Colon (tissue), 2 donors: ENCODE results near the gene BIN2.

ENCODE experiments used
- FAIRE-seq: peaks from 2 replicates; lab custom pipeline; 2012; peaks lifted over from hg19 to GRCh38; lab: Jason Lieb, UNC
- donor health status: control.
- donor health status: control.

BIN2 gene

DNA sequence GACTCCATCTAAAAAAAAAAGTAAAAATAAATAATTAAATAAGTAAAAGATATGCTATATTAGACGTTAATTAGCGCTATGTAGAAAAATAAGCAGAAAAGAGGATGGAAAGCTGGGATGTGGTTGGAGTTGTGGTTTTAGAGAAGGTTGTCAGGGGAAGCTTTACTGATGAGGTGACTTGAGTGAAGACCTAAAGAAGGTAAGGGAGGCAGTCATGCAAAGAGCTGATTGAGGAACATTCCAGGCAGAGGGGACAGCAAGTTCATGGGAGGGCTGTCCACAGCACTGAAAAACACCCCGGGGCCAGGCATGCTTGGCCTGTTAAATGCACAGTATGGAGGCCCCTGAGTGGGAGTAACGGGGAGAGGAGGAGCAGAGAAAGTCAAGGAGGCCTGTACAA lies 69.4 kb downstream of the BIN2 start:
- FAIRE-seq, result no peak

DNA sequence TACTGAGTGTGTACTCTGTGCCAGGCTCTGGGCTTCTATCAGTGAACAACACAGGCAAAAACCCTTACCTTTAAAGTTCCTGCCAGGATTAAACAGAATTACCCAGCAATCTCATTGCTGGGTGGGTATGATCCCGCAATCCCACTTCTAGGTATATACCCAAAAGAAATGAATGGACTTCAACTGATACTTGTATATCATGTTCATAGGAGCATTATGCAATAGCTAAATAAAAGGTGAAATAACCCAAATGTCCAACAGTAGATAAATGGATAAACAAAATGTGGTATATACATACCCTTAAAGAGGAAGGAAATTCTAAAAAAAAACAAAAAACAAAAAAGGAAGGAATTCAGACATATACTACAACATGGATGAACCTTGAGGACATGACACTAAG lies 70.7 kb downstream of the BIN2 start:
- FAIRE-seq, result no peak

DNA sequence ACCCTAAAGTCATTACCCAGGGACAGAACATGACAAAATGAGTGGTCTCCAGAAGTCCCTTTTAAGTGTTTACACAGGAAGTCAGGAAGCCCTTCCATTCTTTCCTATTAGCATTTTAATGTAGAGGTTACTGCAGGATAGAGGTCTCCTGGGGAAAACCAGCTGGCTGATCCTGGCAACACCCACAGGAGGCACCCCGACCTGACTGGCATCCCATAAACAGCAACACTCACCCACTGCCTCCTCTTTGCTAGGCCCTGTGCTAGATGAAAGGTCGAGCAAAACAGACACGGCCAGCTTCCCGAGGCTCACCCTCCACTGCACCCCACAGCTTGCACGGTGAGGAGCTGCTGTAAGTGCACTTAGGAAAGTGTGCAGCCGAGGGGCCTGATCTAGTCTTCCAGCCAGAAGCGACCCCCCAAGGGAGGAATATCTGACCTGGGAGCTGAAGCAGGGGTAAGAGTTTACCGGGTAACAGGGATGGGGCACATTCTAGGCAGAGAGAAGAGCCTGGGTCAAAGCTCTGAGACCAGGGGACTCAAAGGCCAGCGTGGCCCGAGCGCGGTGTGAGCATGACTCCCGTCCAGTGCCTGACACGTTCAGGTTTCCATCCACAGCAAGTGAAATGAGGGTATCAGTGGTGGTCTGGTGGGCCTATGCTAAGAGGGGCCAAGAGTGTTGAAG lies 76.3 kb downstream of the BIN2 start:
- no peak for FAIRE-seq

DNA sequence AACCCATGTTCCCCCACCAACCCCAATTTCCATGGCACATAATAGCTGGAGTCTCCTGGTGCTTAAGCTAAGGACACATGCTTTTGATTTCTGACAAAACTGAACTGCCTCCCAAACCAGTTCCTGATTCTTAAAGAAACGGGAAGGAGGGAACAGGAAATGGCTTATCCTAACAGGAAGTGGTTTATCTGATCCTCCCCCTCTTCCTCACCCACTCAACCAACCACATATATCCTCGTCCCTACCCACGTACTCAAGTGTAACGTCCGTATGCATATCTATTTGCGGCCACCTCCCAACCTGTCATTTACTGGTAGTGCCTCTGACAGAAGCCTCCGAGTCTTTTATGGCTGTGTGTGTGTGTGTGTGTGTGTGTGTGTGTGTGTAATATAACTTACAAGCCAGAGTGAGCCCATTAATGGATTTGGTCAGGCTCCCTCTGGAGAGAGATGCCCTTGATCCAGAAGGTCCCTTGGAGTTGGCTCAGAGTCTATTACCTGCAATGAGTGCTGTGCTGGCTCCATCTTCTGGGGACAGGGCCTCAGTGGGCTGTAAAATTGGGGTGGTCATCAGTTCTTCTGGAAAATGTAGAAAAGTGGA lies 77.6 kb downstream of the BIN2 start:
- no peak for FAIRE-seq

DNA sequence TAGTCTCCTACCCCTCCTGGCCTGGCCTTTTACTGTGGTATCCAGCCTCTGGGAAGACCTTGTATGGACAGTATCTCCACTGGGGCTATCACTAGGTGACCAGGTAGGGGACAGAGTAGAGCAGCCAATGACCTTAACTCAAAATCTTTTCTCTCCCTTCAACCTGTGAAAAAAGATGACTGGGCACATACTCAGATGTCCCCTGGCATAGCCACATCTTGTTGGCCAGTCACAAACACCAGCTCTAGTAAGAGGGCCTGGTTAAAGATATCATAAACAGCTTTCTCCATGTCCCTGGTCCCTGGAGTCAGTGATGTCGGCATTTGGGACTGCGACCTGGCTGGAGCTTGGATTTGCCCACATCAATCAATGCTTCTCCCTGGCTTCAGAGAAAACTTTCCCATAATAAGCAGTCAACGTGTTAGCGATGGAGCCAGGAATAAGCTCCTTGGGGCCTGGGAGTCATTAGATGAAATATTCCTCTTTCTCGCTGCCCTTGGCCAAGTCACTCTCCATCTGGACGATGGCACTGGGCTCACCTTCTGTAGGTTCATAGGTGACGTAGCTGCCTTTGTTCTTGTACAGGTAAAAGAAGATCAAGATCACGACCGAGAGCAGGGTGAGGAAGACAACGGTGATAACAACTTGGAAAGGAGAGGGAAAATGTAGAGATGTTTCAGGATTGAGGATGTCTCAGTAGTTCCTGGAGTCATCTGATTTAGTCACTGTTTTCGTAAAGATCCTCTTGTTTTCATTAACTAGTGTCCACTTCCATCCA lies 78.3 kb downstream of the BIN2 start:
- no peak for FAIRE-seq

DNA sequence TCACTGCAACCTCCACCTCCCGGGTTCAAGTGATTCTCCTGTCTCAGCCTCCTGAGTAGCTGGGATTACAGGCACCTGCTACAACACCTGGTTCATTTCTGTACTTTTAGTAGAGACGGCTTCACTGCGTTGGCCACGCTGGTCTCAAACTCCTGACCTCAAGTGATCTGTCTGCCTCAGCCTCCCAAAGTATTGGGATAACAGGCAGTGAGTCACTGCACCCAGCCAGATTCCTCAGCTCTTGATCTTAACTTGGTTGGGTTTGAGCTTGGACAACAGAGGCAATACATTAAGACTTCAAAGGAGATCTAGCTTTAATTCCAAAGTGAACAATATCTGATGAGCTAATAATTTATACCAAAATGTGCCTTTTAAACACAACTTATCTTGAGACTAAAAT lies 79.7 kb downstream of the BIN2 start:
- FAIRE-seq, result no peak

DNA sequence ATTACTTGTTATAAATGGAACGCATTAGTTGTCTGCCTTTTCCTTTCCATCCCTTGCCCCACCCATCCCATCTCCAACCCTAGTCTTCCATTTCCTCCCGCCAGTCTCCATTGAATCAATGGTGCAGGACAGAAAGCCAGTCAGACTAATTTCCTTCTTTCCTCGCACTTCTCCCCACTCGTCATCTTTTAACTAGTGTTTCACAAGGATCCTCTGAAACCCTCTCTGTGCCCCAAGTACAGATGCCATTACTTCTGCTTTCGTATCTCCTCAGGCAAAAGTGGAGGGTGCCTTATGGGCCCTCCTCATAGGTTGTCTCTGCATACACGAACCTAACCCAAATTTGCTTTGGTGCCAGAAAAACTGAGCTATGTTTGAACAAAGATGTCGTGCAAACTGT lies 81.1 kb downstream of the BIN2 start:
- FAIRE-seq, result no peak

DNA sequence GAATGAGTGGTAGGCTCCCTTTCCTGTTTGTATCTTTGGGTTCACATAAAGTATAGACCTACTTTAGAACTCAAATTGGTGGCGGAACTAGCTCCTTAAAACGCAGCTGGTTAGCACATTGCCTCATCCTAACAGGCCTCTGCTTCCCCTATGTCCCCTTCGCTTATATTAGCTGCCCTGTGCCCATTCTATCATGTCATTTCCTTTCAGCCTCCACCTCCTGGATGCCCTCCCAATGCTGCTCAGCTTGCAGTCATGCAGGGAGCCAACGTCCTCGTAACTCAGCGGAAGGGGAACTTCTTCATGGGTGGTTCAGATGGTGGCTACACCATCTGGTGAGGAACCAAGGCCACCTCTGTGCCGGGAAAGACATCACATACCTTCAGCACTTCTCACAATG lies 81.9 kb downstream of the BIN2 start:
- no peak for FAIRE-seq

DNA sequence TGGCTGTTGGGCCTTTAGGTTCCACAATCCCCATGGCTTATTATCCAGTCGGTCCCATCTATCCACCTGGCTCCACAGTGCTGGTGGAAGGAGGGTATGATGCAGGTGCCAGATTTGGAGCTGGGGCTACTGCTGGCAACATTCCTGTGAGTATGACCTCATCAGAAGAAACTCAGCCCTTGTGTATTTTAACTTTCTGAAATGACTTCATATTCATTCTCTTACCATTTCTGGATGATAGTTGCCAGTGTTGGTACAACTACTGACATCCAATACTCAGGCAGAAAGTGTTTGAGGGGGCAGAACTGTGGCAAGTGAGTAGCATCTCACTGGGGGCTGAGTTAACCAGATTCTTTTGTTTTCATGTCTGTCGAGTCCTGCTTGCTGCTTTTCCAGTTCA lies 83.0 kb downstream of the BIN2 start:
- FAIRE-seq, result no peak

DNA sequence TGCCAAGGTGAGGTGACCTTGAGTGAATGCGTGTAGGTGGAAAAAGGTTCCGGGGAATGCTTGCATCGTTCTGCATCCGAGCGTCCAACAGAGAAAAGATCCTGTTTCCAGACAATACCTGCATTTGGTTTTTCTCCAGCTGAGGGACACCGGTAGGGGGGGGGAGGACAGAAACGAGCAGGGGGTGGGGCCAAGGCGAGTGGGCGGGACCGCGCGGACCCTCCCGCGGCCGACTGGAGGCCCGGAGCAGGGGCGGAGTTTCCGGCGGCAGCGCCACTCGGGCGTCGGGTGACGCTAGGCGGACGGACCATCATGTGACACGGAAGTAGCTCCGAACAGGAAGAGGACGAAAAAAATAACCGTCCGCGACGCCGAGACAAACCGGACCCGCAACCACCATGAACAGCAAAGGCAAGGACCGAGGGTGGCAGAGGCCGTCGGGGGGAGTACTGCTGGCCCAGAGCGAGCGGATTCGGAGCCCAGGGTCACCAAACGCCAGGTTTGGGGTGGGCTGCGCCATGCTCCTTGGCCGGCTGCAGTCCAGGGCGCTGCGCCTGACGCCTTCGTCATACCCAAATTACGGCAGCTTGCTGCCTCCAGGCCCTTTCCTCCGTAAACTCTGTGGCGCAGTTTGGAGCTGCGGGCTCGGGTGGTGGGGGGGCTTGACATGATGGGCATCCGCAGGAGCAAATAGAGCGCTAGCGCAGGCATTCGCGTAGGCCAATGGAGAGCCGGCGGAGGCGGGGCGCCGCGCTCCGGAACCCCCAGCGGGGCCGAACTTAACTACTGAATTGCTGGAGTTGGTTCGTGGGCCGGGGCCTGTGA lies 85.3 kb downstream of the BIN2 start, which contains the start of gene DAZAP2:
Gene DAZAP2, plus strand, starts transcription at position 317 of the 825 bp plus-strand sequence. Its CDS starts 82 bp downstream, at position 399.
- FAIRE-seq, result no peak

DNA sequence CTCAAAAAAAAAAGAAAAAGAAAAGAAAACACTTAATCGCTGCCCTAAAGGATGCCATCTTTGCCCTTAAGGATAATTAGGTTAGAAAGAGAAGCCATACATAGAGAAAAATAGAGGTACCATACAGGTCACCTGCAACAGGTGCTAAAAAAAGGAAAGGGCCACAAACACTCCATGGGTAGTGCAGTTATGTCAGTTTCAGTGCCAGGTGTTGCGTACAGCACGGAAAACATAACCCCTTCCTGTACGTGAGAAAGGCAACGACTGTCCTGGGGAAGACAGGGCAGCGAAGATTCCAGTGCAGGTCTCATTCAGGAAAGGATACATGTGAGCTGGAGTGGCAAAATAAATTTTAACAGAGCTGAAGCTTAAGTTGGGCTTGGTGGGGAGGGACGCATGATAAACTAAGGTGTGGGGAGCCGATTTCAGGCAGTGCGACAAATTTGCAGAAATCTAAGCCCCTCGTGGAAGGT lies 85.9 kb downstream of the BIN2 start:
- FAIRE-seq, result no peak

DNA sequence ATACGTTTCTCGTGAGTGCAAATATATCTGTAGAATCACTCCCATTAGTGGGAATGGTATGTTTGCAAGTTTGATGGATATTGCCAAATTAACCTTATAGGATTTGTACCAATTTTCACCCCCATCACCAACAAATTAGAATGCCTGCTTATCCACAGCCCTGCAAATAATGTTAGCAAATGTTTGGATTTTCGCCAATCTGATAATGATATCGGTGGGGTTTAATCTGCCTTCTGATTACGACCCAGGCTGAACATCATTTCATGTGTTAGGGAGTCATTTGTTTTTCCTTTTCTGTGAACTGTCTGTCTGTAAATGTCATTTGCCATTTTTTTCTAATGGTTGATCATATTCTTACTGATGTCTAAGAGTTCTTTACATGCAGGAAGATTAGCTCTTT lies 89.4 kb downstream of the BIN2 start:
- no peak for FAIRE-seq

DNA sequence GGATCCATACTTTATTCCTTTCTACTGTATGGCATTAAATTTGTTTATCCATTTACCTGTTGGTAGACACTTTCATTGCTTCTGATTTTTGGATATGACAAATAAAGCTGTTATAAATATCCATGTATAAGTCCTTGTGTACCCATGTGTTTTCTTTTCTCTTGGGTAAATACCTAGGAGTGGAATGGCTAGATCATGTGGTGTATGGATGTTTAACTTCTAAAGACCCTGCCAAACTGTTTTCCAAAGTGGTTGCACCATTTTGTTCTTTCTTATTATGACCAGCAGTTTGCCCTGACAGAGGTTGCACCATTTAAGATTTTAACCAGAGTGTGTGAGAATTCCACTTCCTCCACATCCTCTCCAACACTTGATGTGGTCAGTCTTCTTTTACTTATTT lies 91.3 kb downstream of the BIN2 start:
- FAIRE-seq, result no peak
